Measurements from ENCODE around the gene NSUN2.
A peak's percentile ranks its signal among the peaks of the same experiment; 100 is the strongest.
"Not testable (repeated sequence)": the region's sequence is repeated elsewhere in the genome, so short reads cannot be mapped to it uniquely, and the experiment has no call there.

NSUN2 gene

DNA sequence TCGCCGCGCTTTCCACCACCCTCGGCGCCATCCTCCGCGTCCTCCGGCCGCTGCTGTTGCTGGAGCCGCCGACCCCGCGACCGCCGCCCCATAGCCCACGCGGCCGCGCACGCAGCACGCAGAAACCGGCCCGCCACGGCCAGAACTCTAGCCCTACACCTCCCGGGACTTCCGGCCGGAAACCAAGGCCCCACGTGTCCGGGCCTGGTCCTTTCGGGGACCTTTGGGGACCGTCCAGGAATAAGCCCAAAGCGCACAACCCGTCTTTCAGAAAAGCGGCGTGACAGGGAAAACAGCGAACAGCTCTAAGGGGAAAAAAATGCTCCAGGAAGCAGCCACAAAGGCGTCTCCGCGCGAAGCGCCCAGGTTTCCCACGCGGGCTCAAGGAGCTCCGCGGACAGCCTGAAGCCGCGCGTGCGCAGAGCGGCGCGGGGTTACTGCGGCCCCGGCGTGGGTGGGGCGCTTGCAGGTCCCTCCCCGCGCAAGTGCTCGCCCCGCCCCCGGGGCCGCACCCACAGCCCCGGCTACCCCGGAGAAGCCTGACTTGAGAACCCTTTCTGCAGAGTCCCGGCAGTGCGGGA is at the start of gene NSUN2, which contains the start of gene SRD5A1:
Gene NSUN2, minus strand, starts transcription at position 157 of the 581 bp plus-strand sequence. Its CDS starts 65 bp downstream, at position 92.
Gene SRD5A1, plus strand, starts transcription at position 553 of the 581 bp plus-strand sequence. CDS start 137 bp downstream, outside the sequence.
- DNase-seq: peak; percentile 91

DNA sequence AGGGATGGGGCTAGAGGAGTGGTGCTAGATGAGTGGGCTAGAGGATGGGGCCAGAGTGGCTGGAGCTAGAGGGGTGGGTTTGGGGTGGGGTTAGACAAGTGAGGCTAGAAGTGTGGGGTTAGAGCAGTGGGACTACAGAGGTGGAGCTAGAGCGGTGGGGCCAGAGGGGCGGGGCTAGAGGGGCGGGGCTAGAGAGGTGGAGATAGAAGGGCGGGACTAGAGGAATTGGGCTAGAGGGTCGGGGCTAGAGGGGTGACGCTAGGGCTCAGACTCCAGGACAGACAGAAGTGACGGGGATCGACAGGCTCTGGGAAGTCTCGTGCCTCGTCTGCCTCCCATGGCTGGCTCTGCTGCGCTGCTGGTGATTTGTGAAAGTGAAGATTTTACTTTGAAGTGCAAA is 49.4 kb upstream of the NSUN2 start:
- DNase-seq: no peak

DNA sequence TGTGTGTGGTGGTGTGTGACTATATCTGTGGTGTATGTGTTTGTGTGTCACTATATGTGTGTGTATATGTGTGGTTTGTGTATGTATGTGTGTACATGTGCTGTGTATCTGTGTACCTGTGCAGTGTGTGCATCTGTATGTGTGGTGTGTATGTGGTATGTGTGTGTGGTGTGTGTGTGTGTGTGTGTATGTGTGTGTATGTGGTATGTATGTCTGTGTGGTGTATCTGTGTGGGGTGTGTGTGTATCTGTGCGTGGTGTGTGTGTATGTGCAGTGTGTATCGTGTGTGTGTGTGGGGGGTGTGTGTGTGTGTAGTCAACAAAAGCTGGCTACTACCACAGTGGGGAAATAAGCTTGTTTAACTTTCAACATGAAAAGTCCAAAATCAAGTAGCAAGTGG is 48.8 kb upstream of the NSUN2 start:
- DNase-seq: no peak

DNA sequence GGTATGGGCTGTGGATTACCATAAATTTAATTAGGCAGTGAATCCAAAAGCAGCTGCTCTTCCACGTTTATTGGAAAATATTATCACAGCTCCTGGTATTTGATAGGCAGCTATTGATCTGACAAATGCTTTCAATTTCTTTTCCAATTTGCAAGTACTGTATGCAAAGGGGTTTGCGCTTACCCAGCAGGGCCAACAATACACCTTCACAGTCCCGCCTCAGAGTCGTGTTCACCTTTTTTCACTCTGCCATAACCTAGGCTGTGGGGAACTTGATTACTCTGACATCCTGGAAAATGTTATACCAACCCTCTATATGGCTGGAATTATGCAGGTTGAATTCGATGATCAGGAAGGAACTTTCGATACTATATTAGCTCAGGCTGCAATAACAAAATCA is 48.1 kb upstream of the NSUN2 start:
- no peak for DNase-seq

DNA sequence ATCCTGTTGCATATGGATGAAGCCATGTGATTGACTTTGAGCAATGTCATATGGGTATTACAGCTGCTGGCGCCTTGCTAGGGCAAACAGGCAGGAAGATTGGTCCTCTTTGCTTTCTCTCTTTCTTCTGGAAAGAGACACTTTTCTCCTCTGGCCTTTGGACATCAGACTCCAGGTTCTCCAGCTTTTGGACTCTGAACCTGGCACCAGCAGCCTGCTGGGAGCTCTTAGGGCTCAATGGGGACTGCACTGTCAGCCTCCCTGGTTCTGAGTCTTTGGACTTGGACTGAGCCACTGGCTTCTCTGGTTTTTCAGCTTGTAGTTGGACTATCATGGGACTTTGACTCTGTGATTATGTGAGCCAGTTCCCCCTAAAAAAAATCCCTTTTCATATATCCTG is 45.5 kb upstream of the NSUN2 start:
- DNase-seq: no peak

DNA sequence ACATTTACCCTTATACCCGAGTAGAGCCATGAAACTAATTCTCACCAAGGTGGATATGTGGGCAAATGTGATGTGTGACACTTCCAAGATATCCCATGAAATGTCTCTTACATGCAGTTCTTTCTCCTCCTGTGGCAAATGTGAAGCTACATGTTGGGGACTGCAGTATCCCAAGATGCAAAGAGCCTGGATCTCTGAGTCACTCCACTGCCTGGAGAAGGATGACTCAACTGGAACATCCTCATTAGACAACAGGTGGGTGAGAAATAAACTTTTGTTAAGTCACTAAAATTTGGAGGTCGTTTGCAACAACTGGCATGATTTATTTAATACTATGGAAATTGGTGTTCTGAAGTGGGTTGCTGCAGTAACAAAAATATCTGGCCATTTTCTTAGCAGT is 43.9 kb upstream of the NSUN2 start:
- no peak for DNase-seq

DNA sequence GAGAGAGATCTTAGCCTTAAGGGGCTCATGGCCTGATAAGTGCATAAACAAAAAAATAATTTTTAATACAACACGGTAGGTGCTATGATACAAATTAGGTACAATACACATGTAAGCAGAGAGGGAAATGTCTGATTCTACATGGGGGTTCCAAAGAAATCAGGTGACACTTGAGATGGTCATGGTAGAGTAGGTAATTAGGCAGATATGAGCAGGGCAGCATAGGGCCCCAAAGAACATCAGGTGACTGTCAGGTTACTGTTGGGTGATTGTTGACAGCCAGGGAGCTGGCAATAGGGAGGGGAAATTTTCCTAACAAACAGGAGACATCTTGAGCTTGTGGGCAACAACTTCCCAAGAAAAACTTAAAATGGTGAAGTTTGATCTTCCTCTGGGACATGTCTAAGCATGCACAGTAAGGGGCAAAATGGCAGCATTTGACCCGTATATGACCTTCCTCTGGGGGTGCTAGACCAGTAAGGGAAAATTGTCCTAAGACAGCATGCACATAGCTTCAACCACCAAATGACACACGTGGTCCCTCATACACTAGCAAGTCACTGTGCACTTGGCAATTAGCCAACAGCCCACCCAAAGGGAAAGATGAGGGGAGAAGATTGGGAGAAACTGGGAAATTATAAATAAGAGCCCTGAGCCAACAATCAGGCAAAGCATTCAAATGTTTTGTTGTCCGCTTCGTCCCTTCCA is 43.1 kb upstream of the NSUN2 start:
- DNase-seq: no peak

GRCh38 chr5:6674886-6675285 is 42.0 kb upstream of the NSUN2 start:
- DNase-seq: no peak

DNA sequence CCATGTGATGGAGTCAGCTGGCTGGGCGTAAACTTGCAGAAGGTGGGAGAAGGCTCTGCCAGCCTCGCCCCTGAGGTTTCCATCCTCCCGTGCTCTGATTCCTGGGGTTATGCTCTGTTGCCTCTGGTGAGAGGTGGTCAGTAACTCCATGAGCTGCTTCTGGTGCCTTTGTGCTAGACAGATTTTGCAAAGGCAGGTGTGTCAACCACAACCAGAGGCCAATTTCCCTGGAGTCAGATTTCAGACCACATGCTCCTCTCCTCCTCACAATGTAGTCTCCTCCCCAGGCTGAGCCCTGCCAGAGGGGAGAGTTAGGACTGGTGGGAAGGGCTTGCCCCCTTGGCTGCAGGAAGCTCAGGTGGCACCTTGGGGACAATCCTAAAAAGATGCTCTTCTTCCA is 41.6 kb upstream of the NSUN2 start:
- DNase-seq: no peak

DNA sequence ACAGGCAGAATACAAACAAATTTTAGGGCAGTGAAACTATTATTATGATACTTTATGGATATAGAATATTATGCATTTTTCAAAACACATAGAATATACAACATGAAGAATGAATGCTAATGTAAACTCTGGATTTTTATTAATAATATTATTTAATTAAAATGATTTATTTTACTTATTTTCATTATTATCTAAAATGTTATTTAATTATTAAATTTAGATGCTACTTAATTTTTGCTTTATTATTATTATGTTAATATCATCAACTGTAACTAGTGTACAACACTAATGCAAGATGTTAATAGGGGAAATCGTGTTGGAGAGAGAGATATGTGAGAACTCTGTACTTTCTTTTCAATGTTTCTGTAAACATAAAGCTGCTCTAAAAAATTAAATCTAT is 41.1 kb upstream of the NSUN2 start:
- no peak for DNase-seq

- no peak for DNase-seq
Measured at GRCh38 chr5:6673031-6673430, 40.2 kb upstream of the NSUN2 start.

DNA sequence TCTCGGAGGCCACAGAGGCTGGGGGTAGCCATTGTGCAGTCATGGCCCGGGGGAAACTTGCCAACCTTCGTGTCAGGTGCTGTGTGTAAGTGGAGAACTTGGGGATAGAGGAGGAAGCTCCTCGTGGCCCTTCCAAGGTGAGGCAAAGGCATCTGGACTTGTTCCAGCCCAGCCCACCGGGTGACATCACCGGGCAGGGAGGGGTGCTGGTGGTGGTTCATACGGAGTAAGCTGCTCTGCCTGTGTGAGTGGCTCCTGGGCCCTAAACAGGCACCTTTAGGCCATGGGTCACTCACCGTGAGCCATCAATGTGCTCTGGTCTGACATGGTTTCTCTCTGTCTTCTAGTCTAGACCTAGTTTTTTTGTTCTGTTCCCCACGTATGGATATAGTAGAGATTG is 35.9 kb upstream of the NSUN2 start:
- not testable (repeated sequence) for DNase-seq

DNA sequence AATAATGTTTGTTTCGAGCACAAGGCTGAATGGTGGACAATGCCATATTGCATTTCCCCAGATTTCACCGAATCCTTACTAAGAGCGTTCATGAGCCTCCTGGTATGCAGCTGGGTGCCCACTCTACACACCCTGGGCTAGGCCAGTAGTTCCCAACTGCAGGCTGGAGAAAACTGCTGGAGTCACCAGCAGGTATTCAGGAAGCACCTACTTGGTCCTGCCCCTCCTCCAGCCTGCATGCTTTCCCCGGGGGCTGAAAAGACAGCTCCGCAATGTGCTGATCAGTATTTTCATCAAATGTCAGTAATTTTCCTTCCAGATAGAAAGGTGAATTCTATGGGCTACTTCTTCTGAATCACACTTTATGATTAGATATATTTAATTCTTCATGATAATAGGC is 34.8 kb upstream of the NSUN2 start:
- DNase-seq: no peak

DNA sequence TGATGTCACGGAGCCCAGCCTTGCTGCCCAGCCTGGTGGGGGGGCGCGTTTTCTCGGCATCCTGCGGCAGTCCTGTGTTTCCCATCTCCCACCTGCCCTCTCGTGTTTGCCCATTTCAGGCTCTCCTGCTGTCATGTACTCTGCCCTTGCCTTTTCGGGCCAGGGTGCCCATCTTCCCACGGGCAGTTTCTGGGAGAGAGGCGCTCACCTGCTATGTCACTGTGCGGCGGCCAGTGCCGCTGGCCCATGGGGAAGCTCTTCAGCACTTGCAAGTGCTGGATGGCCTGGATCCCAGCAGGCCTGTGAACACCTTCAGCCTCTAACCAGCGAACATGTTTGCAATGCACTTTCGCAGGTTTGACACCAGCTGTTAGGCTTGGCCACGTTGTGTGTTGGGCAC is 33.9 kb upstream of the NSUN2 start:
- DNase-seq: no peak

GRCh38 chr5:6660688-6661087 is 27.8 kb upstream of the NSUN2 start:
- DNase-seq: no peak

DNA sequence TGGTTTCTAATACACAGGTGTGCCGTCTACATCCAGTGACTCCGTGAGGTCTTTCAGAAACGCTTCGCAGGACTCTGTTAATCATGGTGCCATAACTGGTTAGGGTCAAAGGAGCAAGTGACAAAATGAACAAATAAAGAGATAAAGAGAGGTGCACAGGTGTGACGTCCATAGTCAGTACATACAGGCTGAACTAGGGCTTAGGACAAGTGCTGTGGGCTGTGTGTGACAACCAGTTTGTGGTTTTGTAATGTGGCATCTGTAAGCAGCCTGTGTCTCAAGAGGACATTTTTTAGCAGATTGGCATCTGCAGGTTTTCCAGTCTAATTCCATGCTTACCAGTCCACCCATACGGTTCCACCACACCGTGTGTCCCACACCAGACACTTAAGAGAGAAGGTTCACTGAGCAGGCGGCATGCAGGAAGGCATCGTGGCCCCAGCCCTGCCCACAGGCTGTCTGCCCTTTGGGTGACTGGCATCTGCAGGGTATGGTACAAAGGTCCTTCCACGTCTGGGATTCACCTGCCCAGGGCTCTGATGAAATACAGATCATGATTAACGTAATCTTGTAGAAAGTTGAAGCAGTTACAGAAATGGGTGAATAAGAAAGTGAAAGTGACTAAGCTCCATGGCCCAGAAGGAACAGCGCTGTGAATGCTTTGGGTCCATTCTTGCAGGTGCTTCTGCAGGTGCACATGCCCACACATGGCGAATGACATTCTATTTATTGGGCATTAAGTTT is 27.3 kb upstream of the NSUN2 start:
- no peak for DNase-seq

- no peak for DNase-seq
Measured at GRCh38 chr5:6656680-6657079, 23.8 kb upstream of the NSUN2 start.

- no peak for DNase-seq
Measured at GRCh38 chr5:6655432-6655831, 22.6 kb upstream of the NSUN2 start.

- no peak for DNase-seq
Measured at GRCh38 chr5:6652025-6652424, 19.2 kb upstream of the NSUN2 start.

DNA sequence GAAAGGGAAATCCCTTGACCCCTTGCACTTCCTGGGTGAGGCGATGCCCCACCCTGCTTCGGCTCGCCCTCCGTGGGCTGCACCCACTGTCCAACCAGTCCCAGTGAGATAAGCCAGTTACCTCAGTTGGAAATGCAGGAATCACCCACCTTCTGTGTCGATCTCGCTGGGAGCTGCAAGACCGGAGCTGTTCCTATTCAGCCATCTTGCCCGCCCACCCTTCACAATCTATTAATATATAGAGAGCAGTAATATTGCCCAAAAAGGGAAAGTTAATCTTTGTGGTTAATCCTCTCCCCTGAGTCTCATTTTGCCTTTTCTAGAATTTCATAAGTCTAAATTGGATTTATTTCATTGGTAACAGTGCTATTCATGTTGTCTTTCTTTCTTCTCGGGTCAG is 16.8 kb upstream of the NSUN2 start:
- no peak for DNase-seq

DNA sequence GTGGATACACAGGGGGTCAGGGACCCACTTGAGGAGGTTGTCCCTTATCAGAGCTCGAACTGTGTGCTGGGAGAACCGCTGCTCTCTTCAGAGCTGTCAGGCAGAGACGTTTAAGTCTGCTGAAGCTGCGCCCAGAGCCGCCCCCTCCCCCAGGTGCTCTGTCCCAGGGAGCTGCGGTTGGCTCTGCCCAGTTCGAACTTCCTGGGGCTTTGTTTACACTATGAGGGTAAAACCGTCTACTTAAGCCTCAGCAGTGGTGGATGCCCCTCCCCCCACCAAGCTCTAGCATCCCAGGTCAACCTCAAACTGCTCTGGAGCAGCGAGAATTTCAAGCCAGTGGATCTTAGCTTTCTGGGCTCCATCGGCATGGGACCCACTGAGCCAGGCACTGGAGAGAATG is 16.3 kb upstream of the NSUN2 start:
- DNase-seq: no peak

GRCh38 chr5:6645571-6646362 is 12.9 kb upstream of the NSUN2 start:
- not testable (repeated sequence) for DNase-seq

GRCh38 chr5:6644794-6645241 is 12.0 kb upstream of the NSUN2 start:
- DNase-seq: no peak
